Left lung (tissue), 10 donors: Measurements from ENCODE around the gene EDN1. TPM values are rescaled to one million over a fixed set of nuclear protein-coding genes. Genes with fewer than 3 reads are reported as not detected.
A peak's percentile ranks its signal among the peaks of the same experiment; 100 is the strongest.

Experiments
- ATAC-seq: fragments of 200-7000 bp; cut with Tn5 transposase; one replicate; pipeline ENCODE4 v1.9.1; 2020; ENCODE audit warnings: moderate library complexity
- DNase-seq, 4 donors: peaks; one replicate each; pipeline ENCODE4 v3.0.0-alpha.2; 2013 to 2020
- H3K27ac ChIP-seq, 2 donors: fragments of 200-600 bp; sonication (generic) in 1 of 2; one replicate each; pipeline versions ENCODE4 v1.5.0 to v1.8.0; 2020 to 2021
- H3K27me3 ChIP-seq, 2 donors: fragments of 200-600 bp; sonication (generic) in 1 of 2; one replicate each; pipeline versions ENCODE4 v1.5.0 to v1.8.0; 2020 to 2021
- H3K36me3 ChIP-seq, 2 donors: fragments of 200-600 bp; sonication (generic) in 1 of 2; one replicate each; pipeline versions ENCODE4 v1.5.0 to v1.8.0; 2020 to 2021
- H3K4me1 ChIP-seq, 2 donors: fragments of 200-600 bp; one replicate each; pipeline ENCODE4 v1.8.0; 2021
- H3K4me3 ChIP-seq, 2 donors: fragments of 200-600 bp; sonication (generic) in 1 of 2; one replicate each; pipeline versions ENCODE4 v1.5.0 to v1.8.0; 2020 to 2021; ENCODE audit warnings: mild to moderate bottlenecking in 1 of 2
- H3K9me3 ChIP-seq, 2 donors: fragments of 200-600 bp; sonication (generic) in 1 of 2; one replicate each; pipeline versions ENCODE4 v1.5.0 to v1.8.0; 2020 to 2021
- intact Hi-C, 2 donors: fragments of 100-400 bp; cut with DNase I; formaldehyde crosslinking; loops; one replicate each; pipeline versions ENCODE4 v1.11.2 to v1.14.2; 2022
- polyA plus RNA-seq, 6 donors: library from polyadenylated mRNA; unstranded; fragments of 120-200 nt; gene quantifications; one replicate each; pipeline ENCODE4 v1.2.1, GENCODE V29; 2013; ENCODE audit not compliant: insufficient read length in 6 of 6
- total RNA-seq, 2 donors: library from RNA; stranded (reverse); fragmentation: NEBNext Ultra II Directional; extraction: Animal tissue kit (Norgen Biotek cat#: 25700); gene quantifications; one replicate each; pipeline ENCODE4 v1.2.1, GENCODE V29; 2021
- TF ChIP-seq, protein P1 (sequence below), 2 donors: fragments of 200-600 bp; sonication (generic) in 1 of 2; IDR thresholded peaks; one replicate each; pipeline versions ENCODE4 v1.5.0 to v1.8.0; 2021; ENCODE audit warnings: antibody characterized with exemption in 2 of 2
- donor health status: DM: no; HTN: yes; CAD: no.
- donor health status: DM: no; HTN: no; CAD: no.

EDN1 gene
- total and polyA plus RNA-seq, 8 donors, result 21.7 to 58.9 (median 38.9) TPM

DNA sequence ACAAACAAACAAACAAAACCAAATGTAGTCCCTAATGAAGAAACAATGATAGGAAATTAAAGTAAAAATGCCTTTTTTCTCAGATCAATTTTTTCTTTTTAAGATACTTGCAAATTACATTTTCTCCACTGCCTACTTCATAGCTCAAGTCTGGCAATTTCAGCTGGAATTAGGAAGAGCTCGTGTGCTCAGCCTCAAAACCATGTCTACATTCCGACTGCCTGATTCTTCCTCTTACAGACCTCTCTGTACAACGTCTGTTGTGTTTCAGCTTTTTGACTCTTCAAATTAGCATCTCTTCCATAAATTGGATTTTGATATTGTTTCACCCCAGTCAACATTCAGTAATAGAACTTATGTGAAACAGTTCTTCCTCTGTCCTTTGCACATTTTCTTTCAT, 9.3 kb upstream of the EDN1 start:
- TF ChIP-seq, protein P1, sequence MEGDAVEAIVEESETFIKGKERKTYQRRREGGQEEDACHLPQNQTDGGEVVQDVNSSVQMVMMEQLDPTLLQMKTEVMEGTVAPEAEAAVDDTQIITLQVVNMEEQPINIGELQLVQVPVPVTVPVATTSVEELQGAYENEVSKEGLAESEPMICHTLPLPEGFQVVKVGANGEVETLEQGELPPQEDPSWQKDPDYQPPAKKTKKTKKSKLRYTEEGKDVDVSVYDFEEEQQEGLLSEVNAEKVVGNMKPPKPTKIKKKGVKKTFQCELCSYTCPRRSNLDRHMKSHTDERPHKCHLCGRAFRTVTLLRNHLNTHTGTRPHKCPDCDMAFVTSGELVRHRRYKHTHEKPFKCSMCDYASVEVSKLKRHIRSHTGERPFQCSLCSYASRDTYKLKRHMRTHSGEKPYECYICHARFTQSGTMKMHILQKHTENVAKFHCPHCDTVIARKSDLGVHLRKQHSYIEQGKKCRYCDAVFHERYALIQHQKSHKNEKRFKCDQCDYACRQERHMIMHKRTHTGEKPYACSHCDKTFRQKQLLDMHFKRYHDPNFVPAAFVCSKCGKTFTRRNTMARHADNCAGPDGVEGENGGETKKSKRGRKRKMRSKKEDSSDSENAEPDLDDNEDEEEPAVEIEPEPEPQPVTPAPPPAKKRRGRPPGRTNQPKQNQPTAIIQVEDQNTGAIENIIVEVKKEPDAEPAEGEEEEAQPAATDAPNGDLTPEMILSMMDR (IDR thresholded peaks at IDR 0.05), result no peak
- no peak for DNase-seq
- Histone ChIP-seq H3K36me3 (no peaks in the 10 kb centered on the region), H3K4me1 (peaks cover 0 to 13% of the 10 kb centered on the region in 2 donors), H3K4me3 (no peak overlapping the region), H3K27ac (no peak overlapping the region), H3K9me3 (no peaks in the 10 kb centered on the region), H3K27me3 (no peaks in the 10 kb centered on the region)
- intact Hi-C loops, result loop anchor here in 1 of 2 donors (10.0 kb wide), 1 partner anchor 626 kb away; no protein-coding TSS in a partner anchor
- ATAC-seq, result no peak

DNA sequence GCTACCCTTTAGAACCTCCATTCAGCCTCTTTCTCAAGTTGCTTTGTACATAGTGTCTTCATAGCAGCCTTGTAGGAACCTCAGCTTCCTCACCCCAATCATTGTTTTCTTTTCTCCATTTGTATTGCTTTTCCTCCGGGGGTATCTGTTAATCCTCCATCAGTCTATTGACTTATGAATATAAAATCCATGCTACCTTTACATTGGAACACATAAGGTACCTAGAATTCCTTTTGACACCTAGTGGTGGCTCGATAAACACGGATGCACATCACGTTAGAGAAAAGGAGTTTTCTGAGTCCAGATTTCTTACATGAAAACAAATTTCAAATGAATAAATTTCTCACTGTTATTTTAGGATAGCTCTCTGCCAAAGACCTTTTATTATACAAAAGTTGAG, 6.3 kb upstream of the EDN1 start:
- ATAC-seq, result no peak
- H3K27me3 ChIP-seq, result no peaks in the 10 kb centered on the region
- TF ChIP-seq, protein P1 (IDR thresholded peaks at IDR 0.05), result no peak
- no peaks in the 10 kb centered on the region for H3K9me3 ChIP-seq
- DNase-seq, result no peak
- intact Hi-C loops, result loop anchor here in 1 of 2 donors (10.0 kb wide), 1 partner anchor 629 kb away; no protein-coding TSS in a partner anchor
- H3K36me3 ChIP-seq, result no peaks in the 10 kb centered on the region
- no peak overlapping the region for H3K27ac ChIP-seq
- no peak overlapping the region for H3K4me3 ChIP-seq
- peaks cover 0 to 30% of the 10 kb centered on the region in 2 donors for H3K4me1 ChIP-seq

- intact Hi-C loops, result loop anchor here in 1 of 2 donors (10.0 kb wide), 1 partner anchor 632 kb away; no protein-coding TSS in a partner anchor
- H3K27me3 ChIP-seq, result peaks cover 0 to 14% of the 10 kb centered on the region in 2 donors
- TF ChIP-seq, protein P1 (IDR thresholded peaks at IDR 0.05), result no peak
- no peak overlapping the region for H3K27ac ChIP-seq
- H3K9me3 ChIP-seq, result no peaks in the 10 kb centered on the region
- ATAC-seq, result no peak
- no peaks in the 10 kb centered on the region for H3K36me3 ChIP-seq
- H3K4me3 ChIP-seq, result no peak overlapping the region
- H3K4me1 ChIP-seq, result peaks cover 0 to 40% of the 10 kb centered on the region in 2 donors
- DNase-seq, result peak in 1 of 4 donors; percentile 36
Measured at GRCh38 chr6:12286373-12287110, 3.6 kb upstream of the EDN1 start.

DNA sequence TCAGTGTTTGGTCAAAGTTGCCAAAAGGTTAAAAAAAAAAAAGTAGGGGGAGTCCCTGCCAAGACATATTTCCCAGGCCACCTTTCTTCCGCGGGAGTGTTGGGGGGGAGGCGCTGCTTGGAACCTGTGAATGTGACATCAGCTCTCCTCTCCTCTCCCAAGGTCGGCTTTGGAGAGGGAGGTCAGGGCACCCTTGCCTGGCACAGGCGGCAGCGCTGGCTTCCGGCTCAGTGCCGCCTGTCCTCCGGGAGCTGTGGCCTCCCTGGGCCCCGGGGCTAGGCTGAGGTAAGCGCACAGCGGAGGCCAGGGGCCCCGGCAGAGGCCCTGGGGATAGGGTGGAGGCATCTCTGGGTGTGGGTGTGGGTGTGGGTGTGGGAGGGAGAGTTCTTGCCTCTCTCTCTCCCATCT, 1.9 kb upstream of the EDN1 start:
- Histone ChIP-seq H3K4me1 (peaks cover 0 to 47% of the 10 kb centered on the region in 2 donors), H3K36me3 (no peaks in the 10 kb centered on the region), H3K9me3 (no peaks in the 10 kb centered on the region), H3K27me3 (peaks cover 0 to 23% of the 10 kb centered on the region in 2 donors), H3K27ac (peak overlapping the region; percentile 65 to 66), H3K4me3 (peak overlapping the region in 1 of 2 donors; percentile 48)
- DNase-seq (peak in 2 of 4 donors; percentile 21 to 81), ATAC-seq (peak; percentile 27)
- intact Hi-C loops, result loop anchor here in 1 of 2 donors (10.0 kb wide), 1 partner anchor 633 kb away; no protein-coding TSS in a partner anchor
- TF ChIP-seq, protein P1 (IDR thresholded peaks at IDR 0.05), result no peak

GRCh38 chr6:12288914-12289313, 1.2 kb upstream of the EDN1 start:
- ATAC-seq, result no peak
- H3K4me3 ChIP-seq, result peak overlapping the region; percentile 30 to 48
- H3K27me3 ChIP-seq, result peaks cover 0 to 23% of the 10 kb centered on the region in 2 donors
- intact Hi-C loops, result loop anchor here in 1 of 2 donors (10.0 kb wide), 1 partner anchor 634 kb away; no protein-coding TSS in a partner anchor
- peaks cover 0 to 2% of the 10 kb centered on the region in 2 donors for H3K36me3 ChIP-seq
- H3K27ac ChIP-seq, result peak overlapping the region; percentile 66 to 81
- peaks cover 0 to 47% of the 10 kb centered on the region in 2 donors for H3K4me1 ChIP-seq
- H3K9me3 ChIP-seq, result no peaks in the 10 kb centered on the region
- TF ChIP-seq, protein P1 (IDR thresholded peaks at IDR 0.05), result no peak
- no peak for DNase-seq
